ENCODE measurements around the gene KLK11.

Gene KLK11

DNA sequence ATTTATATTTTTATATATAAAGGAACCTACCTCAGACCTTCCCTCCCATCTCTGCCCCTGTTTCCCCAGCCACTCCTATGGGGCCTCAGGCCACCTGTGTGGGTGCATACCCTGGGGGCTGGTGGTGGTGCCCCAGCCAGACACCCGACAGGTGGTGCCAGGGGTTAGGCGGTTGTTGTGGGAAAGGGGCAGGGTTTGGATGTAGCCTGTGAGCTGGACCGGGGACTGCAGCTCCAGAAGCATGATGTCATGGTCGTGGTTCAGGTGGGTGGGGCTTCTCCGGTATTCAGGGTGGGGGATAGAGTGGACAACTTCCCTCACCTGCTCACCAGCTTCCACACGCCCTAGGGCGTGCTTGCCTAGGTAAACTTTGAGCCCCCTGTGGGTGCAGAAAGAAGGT is 33.3 kb upstream of the KLK11 start:
- Mint-ChIP-seq H3K4me1 (no peaks in the 10 kb centered on the region), H3K9me3 (no peaks in the 10 kb centered on the region), H3K4me3 (no peak overlapping the region), H3K36me3 (ENCODE audit: low read depth) (no peaks in the 10 kb centered on the region), H3K27ac (no peak overlapping the region), H3K27me3 (ENCODE audit: low read depth, poor library complexity) (peaks cover 67% of the 10 kb centered on the region)
- TF ChIP-seq, protein P1, sequence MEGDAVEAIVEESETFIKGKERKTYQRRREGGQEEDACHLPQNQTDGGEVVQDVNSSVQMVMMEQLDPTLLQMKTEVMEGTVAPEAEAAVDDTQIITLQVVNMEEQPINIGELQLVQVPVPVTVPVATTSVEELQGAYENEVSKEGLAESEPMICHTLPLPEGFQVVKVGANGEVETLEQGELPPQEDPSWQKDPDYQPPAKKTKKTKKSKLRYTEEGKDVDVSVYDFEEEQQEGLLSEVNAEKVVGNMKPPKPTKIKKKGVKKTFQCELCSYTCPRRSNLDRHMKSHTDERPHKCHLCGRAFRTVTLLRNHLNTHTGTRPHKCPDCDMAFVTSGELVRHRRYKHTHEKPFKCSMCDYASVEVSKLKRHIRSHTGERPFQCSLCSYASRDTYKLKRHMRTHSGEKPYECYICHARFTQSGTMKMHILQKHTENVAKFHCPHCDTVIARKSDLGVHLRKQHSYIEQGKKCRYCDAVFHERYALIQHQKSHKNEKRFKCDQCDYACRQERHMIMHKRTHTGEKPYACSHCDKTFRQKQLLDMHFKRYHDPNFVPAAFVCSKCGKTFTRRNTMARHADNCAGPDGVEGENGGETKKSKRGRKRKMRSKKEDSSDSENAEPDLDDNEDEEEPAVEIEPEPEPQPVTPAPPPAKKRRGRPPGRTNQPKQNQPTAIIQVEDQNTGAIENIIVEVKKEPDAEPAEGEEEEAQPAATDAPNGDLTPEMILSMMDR (IDR thresholded peaks at IDR 0.05), result no peak
- DNase-seq, result no peak

DNA sequence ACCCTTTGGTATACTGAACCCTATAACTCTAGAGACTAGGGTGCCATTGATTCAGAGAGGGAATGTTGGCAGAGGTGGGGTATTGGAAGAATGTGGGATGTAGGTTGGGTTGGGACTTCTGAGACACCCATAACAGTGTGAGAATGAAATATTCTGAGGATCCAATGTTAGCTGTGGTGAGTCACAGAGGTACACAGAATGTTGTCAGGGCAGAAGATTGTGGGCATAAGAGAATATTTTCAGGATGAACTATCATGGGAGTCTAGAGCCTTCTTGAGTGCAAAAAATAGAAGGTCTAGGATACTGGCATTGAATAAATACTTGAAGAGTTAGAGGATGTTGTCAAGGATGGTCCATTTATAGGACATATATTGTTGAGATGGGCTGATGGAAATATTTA is 29.4 kb upstream of the KLK11 start:
- no peaks in the 10 kb centered on the region for H3K36me3 Mint-ChIP-seq (ENCODE audit: low read depth)
- TF ChIP-seq, protein P1 (IDR thresholded peaks at IDR 0.05), result no peak
- H3K27me3 Mint-ChIP-seq (ENCODE audit: low read depth, poor library complexity), result peaks cover 57% of the 10 kb centered on the region
- no peaks in the 10 kb centered on the region for H3K4me1 Mint-ChIP-seq
- DNase-seq, result no peak
- H3K9me3 Mint-ChIP-seq, result no peaks in the 10 kb centered on the region
- H3K27ac Mint-ChIP-seq, result no peak overlapping the region
- H3K4me3 Mint-ChIP-seq, result no peak overlapping the region

DNA sequence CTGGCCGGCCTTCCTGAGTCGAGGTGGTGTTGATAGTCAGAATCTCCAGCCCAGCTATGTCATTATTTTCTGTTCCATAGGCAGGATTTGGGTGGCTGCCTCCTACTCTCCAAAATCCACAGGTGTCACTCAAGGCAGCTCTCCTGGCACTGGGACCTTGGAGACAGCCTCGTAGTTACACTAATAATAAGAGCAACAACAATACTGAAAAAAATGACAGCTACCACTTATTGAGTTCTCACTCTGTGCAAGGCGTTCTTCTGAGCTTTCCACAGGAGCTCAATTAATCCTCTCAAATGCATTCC is 20.6 kb upstream of the KLK11 start:
- DNase-seq, result no peak
- Mint-ChIP-seq H3K9me3 (peaks cover 14% of the 10 kb centered on the region), H3K27ac (no peak overlapping the region), H3K4me3 (no peak overlapping the region), H3K36me3 (ENCODE audit: low read depth) (no peaks in the 10 kb centered on the region), H3K27me3 (ENCODE audit: low read depth, poor library complexity) (peaks cover 47% of the 10 kb centered on the region), H3K4me1 (peaks cover 5% of the 10 kb centered on the region)
- TF ChIP-seq, protein P1 (IDR thresholded peaks at IDR 0.05), result no peak

GRCh38 chr19:51044327-51044726 is 17.9 kb upstream of the KLK11 start:
- H3K36me3 Mint-ChIP-seq (ENCODE audit: low read depth), result no peaks in the 10 kb centered on the region
- TF ChIP-seq, protein P1 (IDR thresholded peaks at IDR 0.05), result no peak
- peaks cover 49% of the 10 kb centered on the region for H3K27me3 Mint-ChIP-seq (ENCODE audit: low read depth, poor library complexity)
- H3K4me1 Mint-ChIP-seq, result peaks cover 5% of the 10 kb centered on the region
- no peak overlapping the region for H3K4me3 Mint-ChIP-seq
- H3K9me3 Mint-ChIP-seq, result peaks cover 5% of the 10 kb centered on the region
- no peak for DNase-seq
- H3K27ac Mint-ChIP-seq, result no peak overlapping the region

GRCh38 chr19:51043497-51043896 is 17.1 kb upstream of the KLK11 start:
- H3K36me3 Mint-ChIP-seq (ENCODE audit: low read depth), result no peaks in the 10 kb centered on the region
- no peaks in the 10 kb centered on the region for H3K9me3 Mint-ChIP-seq
- H3K4me3 Mint-ChIP-seq, result no peak overlapping the region
- H3K27me3 Mint-ChIP-seq (ENCODE audit: low read depth, poor library complexity), result peaks cover 45% of the 10 kb centered on the region
- TF ChIP-seq, protein P1 (IDR thresholded peaks at IDR 0.05), result no peak
- DNase-seq, result no peak
- peaks cover 5% of the 10 kb centered on the region for H3K4me1 Mint-ChIP-seq
- no peak overlapping the region for H3K27ac Mint-ChIP-seq

GRCh38 chr19:51040151-51040550 is 13.7 kb upstream of the KLK11 start:
- H3K27ac Mint-ChIP-seq, result no peak overlapping the region
- H3K4me3 Mint-ChIP-seq, result no peak overlapping the region

More at GRCh38 chr19:51040151-51040550, 13.7 kb upstream of the KLK11 start:
- TF ChIP-seq, protein P1 (IDR thresholded peaks at IDR 0.05), result no peak
- H3K27me3 Mint-ChIP-seq (ENCODE audit: low read depth, poor library complexity), result peaks cover 25% of the 10 kb centered on the region
- no peaks in the 10 kb centered on the region for H3K9me3 Mint-ChIP-seq
- peaks cover 5% of the 10 kb centered on the region for H3K4me1 Mint-ChIP-seq
- H3K36me3 Mint-ChIP-seq (ENCODE audit: low read depth), result no peaks in the 10 kb centered on the region
- DNase-seq, result no peak
